Activated CD4-positive, CD25-positive, alpha-beta regulatory T cell (primary cell): ENCODE measurements around the gene ZNF3.
A peak's percentile ranks its signal among the peaks of the same experiment; 100 is the strongest.

Source experiments
- DNase-seq, 4 experiments: peaks; one replicate each; lab custom pipeline; 2025; lab: John Stamatoyannopoulos, UW

The ZNF3 gene

GRCh38 chr7:100053215-100053614, 28.3 kb downstream of the ZNF3 start:
- DNase-seq, result no peak

- no peak for DNase-seq
Observed at GRCh38 chr7:100051611-100052010, 29.9 kb downstream of the ZNF3 start.

GRCh38 chr7:100049441-100050291, 31.9 kb downstream of the ZNF3 start, which contains the start of gene ZSCAN21:
Gene ZSCAN21, plus strand, starts transcription at chr7:100049774. Its CDS starts 7,233 bp downstream, at chr7:100057007.
- peak; percentile 60 to 68 (median 65) for DNase-seq

- no peak for DNase-seq
Observed at GRCh38 chr7:100048680-100049079, 32.8 kb downstream of the ZNF3 start.

GRCh38 chr7:100044718-100045117, 36.8 kb downstream of the ZNF3 start:
- no peak for DNase-seq

GRCh38 chr7:100040575-100040974, 40.9 kb downstream of the ZNF3 start:
- DNase-seq, result no peak

GRCh38 chr7:100038326-100038725, 43.2 kb downstream of the ZNF3 start:
- no peak for DNase-seq

- no peak for DNase-seq
Observed at GRCh38 chr7:100035876-100036275, 45.6 kb downstream of the ZNF3 start.

- no peak for DNase-seq
Observed at GRCh38 chr7:100034871-100035510, 46.5 kb downstream of the ZNF3 start.

- DNase-seq, result no peak
Observed at GRCh38 chr7:100033526-100033925, 48.0 kb downstream of the ZNF3 start.

GRCh38 chr7:100029596-100029995, 51.9 kb downstream of the ZNF3 start:
- DNase-seq, result no peak

GRCh38 chr7:100027197-100027596, 54.3 kb downstream of the ZNF3 start:
- no peak for DNase-seq

- DNase-seq, result no peak
Observed at GRCh38 chr7:100024020-100024619, 57.4 kb downstream of the ZNF3 start.

- no peak for DNase-seq
Observed at GRCh38 chr7:100023526-100023925, 58.0 kb downstream of the ZNF3 start.

GRCh38 chr7:100022621-100023020, 58.9 kb downstream of the ZNF3 start:
- no peak for DNase-seq

GRCh38 chr7:100021297-100021696, 60.2 kb downstream of the ZNF3 start:
- DNase-seq, result no peak
